Peyer's patch (tissue), 4 donors: Measurements from ENCODE around the gene CENPX. TPM values are rescaled to one million over a fixed set of nuclear protein-coding genes. Genes with fewer than 3 reads are reported as not detected.

ENCODE experiments used
- DNase-seq, 3 donors: peaks; one replicate each; pipeline ENCODE4 v3.0.0-alpha.2; 2017 to 2019
- H3K27ac ChIP-seq, 4 donors: fragments of 200-600 bp; sonication (generic); one replicate each; pipeline ENCODE4 v1.5.1; 2016 to 2019
- H3K27me3 ChIP-seq, 2 donors: fragments of 200-600 bp; sonication (generic); one replicate each; pipeline ENCODE4 v1.5.1; 2019
- H3K36me3 ChIP-seq, 3 donors: fragments of 200-600 bp; sonication (generic); one replicate each; pipeline ENCODE4 v1.5.1; 2016 to 2019
- H3K4me1 ChIP-seq, 4 donors: fragments of 200-600 bp; sonication (generic); one replicate each; pipeline ENCODE4 v1.5.1; 2016 to 2019
- H3K4me3 ChIP-seq, 4 donors: fragments of 200-600 bp; sonication (generic); 1 replicate in 3 of 4; 2 replicates in 1 of 4; pipeline ENCODE4 v1.5.1; 2016 to 2019; ENCODE audit warnings: mild to moderate bottlenecking in 1 of 4
- H3K9me3 ChIP-seq, 4 donors: fragments of 200-600 bp; sonication (generic); one replicate each; pipeline ENCODE4 v1.5.1; 2016 to 2019; ENCODE audit warnings: mild to moderate bottlenecking in 1 of 4
- CTCF ChIP-seq, 6 experiments: fragments of 450-650 bp in 4 of 6; fragments of 200-600 bp in 2 of 6; sonication (generic) in 1 of 6; IDR thresholded peaks; one replicate each; pipeline ENCODE4 v1.5.1; 2017 to 2019; ENCODE audit warnings: antibody characterized with exemption in 6 of 6, mild to moderate bottlenecking in 3 of 6, moderate library complexity in 1 of 6
- POLR2A ChIP-seq, 2 donors: fragments of 450-650 bp; IDR thresholded peaks; one replicate each; pipeline ENCODE4 v1.5.1; 2017; ENCODE audit warnings: antibody characterized with exemption in 2 of 2, mild to moderate bottlenecking in 2 of 2, moderate library complexity in 2 of 2
- total RNA-seq, 4 donors: library from RNA; depleted of rRNA; stranded (reverse); fragments of >200 nt; gene quantifications; one replicate each; pipeline ENCODE4 v1.1.0, GENCODE V29; 2016

Gene CENPX
- total RNA-seq, 4 donors from 2014 or later: 49.1 to 123 (median 91.8) TPM

- H3K4me1 ChIP-seq: peaks cover 0 to 17% (median 0%) of the 10 kb centered on the region in 4 donors
- no peak overlapping the region for H3K27ac ChIP-seq
- no peaks in the 10 kb centered on the region for H3K9me3 ChIP-seq
- H3K4me3 ChIP-seq: no peak overlapping the region
- no peak for TF ChIP-seq POLR2A (IDR thresholded peaks at IDR 0.05)
- TF ChIP-seq CTCF (IDR thresholded peaks at IDR 0.05): no peak
- no peaks in the 10 kb centered on the region for H3K36me3 ChIP-seq
- no peak for DNase-seq
- no peaks in the 10 kb centered on the region for H3K27me3 ChIP-seq
Observed at GRCh38 chr17:82005701-82006348, 16.9 kb downstream of the CENPX start.

GRCh38 chr17:82004517-82005455, 17.9 kb downstream of the CENPX start:
- Histone ChIP-seq H3K4me1 (peaks cover 0 to 27% (median 0%) of the 10 kb centered on the region in 4 donors), H3K36me3 (no peaks in the 10 kb centered on the region)

GRCh38 chr17:82003411-82004381, 19.0 kb downstream of the CENPX start:
- DNase-seq: no peak
- Histone ChIP-seq H3K4me1 (peaks cover 0 to 28% (median 0%) of the 10 kb centered on the region in 4 donors), H3K27ac (peak overlapping the region in 1 of 4 donors; percentile 31), H3K27me3 (no peaks in the 10 kb centered on the region), H3K9me3 (no peaks in the 10 kb centered on the region), H3K4me3 (no peak overlapping the region), H3K36me3 (no peaks in the 10 kb centered on the region)
- TF ChIP-seq CTCF (IDR thresholded peaks at IDR 0.05) (no peak), POLR2A (IDR thresholded peaks at IDR 0.05) (no peak)

More at GRCh38 chr17:82004517-82005455, 17.9 kb downstream of the CENPX start:
- no peak overlapping the region for H3K27ac ChIP-seq
- no peak for TF ChIP-seq POLR2A (IDR thresholded peaks at IDR 0.05)
- TF ChIP-seq CTCF (IDR thresholded peaks at IDR 0.05): no peak
- H3K27me3 ChIP-seq: no peaks in the 10 kb centered on the region
- DNase-seq: no peak
- no peaks in the 10 kb centered on the region for H3K9me3 ChIP-seq
- H3K4me3 ChIP-seq: no peak overlapping the region

GRCh38 chr17:82001571-82002056, 21.1 kb downstream of the CENPX start:
- Histone ChIP-seq H3K4me3 (no peak overlapping the region), H3K36me3 (peaks cover 0 to 4% (median 0%) of the 10 kb centered on the region in 3 donors), H3K9me3 (no peaks in the 10 kb centered on the region), H3K27ac (no peak overlapping the region), H3K27me3 (no peaks in the 10 kb centered on the region), H3K4me1 (peaks cover 0 to 28% (median 0%) of the 10 kb centered on the region in 4 donors)
- DNase-seq: no peak
- TF ChIP-seq POLR2A (IDR thresholded peaks at IDR 0.05) (no peak), CTCF (IDR thresholded peaks at IDR 0.05) (no peak)
